Left kidney (tissue), 2 donors: ENCODE results near the gene LCK. TPM values are rescaled to one million over a fixed set of nuclear protein-coding genes. Genes with fewer than 3 reads are reported as not detected.

Experiments
- DNase-seq: peaks from one replicate; pipeline ENCODE4 v3.0.0-alpha.2; 2013
- polyA plus RNA-seq: library from polyadenylated mRNA; unstranded; fragments of 120-200 nt; gene quantifications from one replicate; pipeline ENCODE4 v1.2.1, GENCODE V29; 2013; ENCODE audit not compliant: insufficient read length

LCK gene
- polyA plus RNA-seq, 1 donor: 5.2 TPM

- DNase-seq: no peak
Observed at GRCh38 chr1:32321712-32322291, 70.7 kb downstream of the LCK start.

DNA sequence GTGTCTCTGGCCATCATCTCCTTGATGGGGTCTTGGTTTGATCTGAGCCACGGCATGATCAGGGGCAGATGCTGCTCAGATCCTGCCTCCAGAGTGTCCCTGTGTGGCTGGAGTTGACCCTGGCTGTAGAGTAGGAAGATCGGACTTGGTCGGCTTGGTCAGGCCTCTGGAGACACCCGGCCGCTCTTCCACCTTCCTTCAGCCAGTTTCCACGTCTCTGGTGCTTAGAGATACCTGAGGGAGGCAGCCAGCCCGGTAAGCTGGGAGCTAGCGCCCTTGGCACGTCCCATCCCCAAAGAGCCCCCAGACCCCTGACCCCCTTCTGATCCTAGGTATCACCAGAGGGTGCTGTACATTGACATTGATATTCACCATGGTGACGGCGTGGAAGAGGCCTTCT, 76.1 kb downstream of the LCK start:
- DNase-seq: no peak

- DNase-seq: no peak
Observed at GRCh38 chr1:32329931-32330466, 78.9 kb downstream of the LCK start.

GRCh38 chr1:32330558-32331151, 79.6 kb downstream of the LCK start:
- no peak for DNase-seq

GRCh38 chr1:32331549-32331948, 80.5 kb downstream of the LCK start:
- DNase-seq: no peak

DNA sequence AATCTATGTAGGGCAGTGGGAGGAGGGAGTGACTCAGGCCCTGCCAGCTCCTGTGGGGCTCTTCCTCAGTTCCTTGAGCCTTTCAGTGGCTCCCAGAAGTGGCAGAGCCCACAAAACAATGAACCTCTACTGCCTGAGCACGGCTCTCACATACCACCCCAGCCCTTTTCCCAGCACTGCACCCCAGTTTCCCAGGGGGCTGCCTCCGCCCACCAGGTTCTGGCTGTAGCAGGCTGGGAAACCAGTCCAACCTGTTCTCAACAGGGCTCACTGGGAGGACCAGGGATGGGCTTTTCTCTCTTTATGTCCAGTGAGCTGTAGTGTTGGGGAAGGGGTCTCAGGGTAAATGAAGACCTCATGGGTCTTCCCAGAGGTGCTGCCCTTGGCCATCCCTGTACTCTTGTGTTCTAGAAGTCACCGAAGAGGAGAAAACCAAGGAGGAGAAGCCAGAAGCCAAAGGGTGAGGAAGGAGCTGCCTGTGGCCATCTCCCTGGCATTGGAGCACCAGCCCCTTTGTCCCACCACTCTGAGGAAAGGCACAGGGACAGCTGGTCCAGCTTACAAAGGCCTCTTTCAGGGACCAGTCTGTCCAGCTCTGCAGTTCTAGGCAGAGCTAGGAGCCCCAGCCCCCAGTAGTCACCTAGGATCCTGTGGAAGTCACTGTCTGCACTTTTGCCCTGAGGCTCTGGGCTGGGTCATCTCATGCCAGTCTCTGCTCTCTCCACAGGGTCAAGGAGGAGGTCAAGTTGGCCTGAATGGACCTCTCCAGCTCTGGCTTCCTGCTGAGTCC, 81.4 kb downstream of the LCK start:
- DNase-seq: no peak

- DNase-seq: no peak
Observed at GRCh38 chr1:32333251-32333963, 82.3 kb downstream of the LCK start.

DNA sequence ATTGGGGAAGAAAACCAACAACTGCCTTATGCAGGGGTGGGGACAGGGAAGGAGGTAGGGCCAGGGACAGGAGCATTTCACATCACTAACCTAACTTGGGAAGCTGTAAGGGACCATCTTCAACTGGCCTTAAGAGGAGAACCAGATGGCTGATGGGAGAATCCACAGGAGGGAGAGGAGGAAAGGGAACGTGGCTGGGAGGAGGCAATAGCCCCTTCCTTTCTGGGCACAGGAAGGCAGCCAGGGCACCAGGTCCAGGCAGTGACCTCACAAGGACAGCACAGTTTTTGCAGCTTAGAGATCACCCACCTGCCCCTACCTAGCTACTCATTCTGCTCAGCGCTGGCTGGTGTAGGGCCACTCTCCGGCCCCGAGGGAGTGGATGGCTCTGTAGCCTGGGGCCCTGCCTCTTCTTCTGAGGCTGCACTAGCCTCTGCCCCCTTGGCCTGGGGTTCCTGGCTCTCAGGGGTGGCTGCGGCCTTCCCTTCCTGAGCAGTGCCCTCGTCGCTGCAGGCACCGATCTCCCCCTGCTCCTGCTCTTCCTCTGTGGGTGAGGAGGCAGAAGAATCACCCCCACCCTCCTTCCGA, 83.3 kb downstream of the LCK start:
- DNase-seq: no peak

DNA sequence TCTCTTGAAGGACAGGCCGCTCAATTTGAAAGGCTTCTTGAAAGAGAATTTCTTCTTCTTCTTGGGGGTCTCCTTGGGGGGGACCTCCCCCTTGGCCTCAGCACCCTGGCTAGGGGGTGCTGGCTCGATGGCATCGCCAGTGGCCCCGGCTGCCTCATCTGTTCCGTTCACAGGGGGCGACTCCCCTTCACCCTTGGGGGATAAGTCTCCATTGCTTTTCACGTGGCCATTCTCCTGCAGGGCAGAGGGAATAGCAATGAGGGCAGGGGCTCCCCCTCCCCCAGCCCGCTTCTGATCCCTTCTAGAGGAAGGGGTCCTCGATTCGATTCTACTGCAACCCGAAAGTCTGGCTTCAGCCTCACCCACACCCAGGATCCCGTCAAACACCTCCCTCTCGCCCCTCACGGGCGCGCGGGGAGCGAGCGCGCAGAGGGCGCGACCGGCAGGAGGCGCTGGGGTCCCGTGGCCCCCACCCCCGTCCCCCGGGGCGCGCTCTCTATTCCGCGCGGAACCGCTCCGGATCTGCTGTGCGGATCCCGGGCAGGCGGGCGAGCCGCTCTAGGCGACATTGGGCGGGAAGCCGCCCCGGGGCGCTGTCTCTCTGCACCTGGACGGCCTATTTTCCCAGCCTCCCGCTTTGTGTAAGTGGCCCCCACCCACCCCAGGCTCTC, 83.9 kb downstream of the LCK start:
- no peak for DNase-seq

DNA sequence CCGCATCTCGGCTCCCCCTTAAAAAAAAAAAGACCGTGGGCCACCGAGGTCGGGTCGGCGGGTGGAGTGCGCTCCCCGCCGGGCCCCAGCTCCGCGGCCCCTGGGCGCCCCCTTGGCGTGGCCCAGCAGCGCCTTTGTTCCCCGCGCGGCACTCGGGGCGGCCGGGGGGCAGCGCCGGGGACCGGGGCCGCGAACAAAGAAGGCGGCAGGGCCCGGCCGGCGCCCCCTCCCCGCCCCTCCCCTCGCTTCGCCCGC, 84.4 kb downstream of the LCK start:
- no peak for DNase-seq

Other genes with a start within 250 kb of the LCK start
- gene KHDRBS1, start 237.4 kb upstream of the LCK start, polyA plus RNA-seq: 267 TPM
- gene TMEM39B, start 178.3 kb upstream of the LCK start, polyA plus RNA-seq: 19.8 TPM
- 39.9 TPM for gene KPNA6, start 143.2 kb upstream of the LCK start, polyA plus RNA-seq
- 50.7 TPM for gene TXLNA, start 71.6 kb upstream of the LCK start, polyA plus RNA-seq
- gene CCDC28B, start 50.7 kb upstream of the LCK start, polyA plus RNA-seq: 21.3 TPM
- gene IQCC, start 45.6 kb upstream of the LCK start, polyA plus RNA-seq: 10.2 TPM
- 1.9 TPM for gene DCDC2B, start 42.2 kb upstream of the LCK start, polyA plus RNA-seq
- 30.7 TPM for gene TMEM234, start 28.9 kb upstream of the LCK start, polyA plus RNA-seq
- gene EIF3I, start 28.9 kb upstream of the LCK start, polyA plus RNA-seq: 174 TPM
- gene FAM167B, start 4.0 kb upstream of the LCK start, polyA plus RNA-seq: 5.8 TPM
- 216 TPM for gene HDAC1, start 40.8 kb downstream of the LCK start, polyA plus RNA-seq
- gene MARCKSL1, start 85.0 kb downstream of the LCK start, polyA plus RNA-seq: 388 TPM
- gene FAM229A, start 111.2 kb downstream of the LCK start, polyA plus RNA-seq: 7.8 TPM
- gene TSSK3, start 111.3 kb downstream of the LCK start, polyA plus RNA-seq: 7.4 TPM
- gene BSDC1, start 143.2 kb downstream of the LCK start, polyA plus RNA-seq: 61.7 TPM
- 2.3 TPM for gene ZBTB8B, start 213.8 kb downstream of the LCK start, polyA plus RNA-seq